Stimulated activated CD4-positive, alpha-beta T cell treated with anti-CD3 and anti-CD28 coated beads, TNF-alpha, amount 100 ng/mL, for 24 hours (primary cell): ENCODE results near the gene DAZAP1.
"Not testable (repeated sequence)": the region's sequence is repeated elsewhere in the genome, so short reads cannot be mapped to it uniquely, and the experiment has no call there.

Experiments used
- DNase-seq, 3 experiments: peaks; one replicate each; pipeline ENCODE4 v3.0.0-alpha.2; 2020; ENCODE audit warnings: low read depth in 3 of 3

Gene DAZAP1

GRCh38 chr19:1425102-1425837 lies 17.9 kb downstream of the DAZAP1 start:
- no peak for DNase-seq

DNA sequence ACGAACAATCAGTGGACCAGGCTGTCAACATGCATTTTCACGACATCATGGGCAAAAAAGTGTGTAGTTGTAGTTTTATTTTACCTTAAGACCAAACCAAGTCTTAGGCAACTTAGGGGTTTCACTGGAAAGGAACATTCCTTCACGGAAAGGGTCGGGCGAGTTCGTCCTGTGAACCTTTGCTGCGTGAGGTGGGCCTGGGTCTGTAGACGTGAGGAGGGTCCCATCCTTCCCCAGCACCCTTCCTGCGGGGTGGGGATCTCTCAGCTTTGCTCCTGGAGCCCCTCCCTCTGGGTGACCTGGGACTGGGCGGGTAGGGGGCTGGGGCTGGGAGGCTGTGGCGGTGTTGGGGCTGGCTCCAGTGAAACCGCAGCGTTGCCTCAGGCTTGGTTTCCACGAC lies 18.5 kb downstream of the DAZAP1 start:
- DNase-seq = no peak

GRCh38 chr19:1426736-1427135 lies 19.4 kb downstream of the DAZAP1 start:
- DNase-seq = no peak

DNA sequence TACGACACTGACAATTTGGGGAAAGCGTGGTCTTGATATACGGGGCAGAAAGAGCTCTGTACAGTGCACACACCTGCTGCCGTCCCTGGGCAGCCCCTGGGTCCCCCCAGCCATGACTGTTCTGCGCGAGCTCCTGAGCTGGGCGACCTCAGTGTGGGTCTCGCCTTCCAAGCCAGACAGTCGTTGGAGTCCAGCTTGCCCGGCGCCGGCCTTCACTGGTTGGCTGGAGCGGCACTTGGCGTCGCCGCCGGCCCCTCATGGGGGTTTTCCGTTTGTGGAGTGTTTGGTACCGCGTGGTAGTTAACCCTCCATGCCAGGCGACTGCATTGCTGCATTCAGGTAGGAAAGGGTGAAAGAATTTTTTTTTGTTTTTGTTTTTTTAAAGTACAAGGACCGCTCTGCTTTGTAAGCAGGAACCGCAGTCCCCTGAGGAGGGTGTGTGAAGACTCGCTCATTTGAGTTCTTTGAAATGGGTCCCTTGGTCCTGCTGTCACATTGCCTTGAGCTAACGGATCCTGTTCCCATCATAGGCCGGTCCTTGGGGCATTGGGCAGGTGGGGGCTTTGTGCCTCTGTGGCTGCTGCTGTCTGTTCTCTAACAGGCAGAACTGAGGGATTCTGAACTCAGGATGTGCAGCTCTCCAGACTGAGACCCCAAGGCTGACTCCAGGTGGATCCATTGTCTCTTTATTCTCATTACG lies 20.0 kb downstream of the DAZAP1 start:
- no peak for DNase-seq

- no peak for DNase-seq
These were observed 21.5 kb downstream of the DAZAP1 start for GRCh38 chr19:1428738-1429391.

DNA sequence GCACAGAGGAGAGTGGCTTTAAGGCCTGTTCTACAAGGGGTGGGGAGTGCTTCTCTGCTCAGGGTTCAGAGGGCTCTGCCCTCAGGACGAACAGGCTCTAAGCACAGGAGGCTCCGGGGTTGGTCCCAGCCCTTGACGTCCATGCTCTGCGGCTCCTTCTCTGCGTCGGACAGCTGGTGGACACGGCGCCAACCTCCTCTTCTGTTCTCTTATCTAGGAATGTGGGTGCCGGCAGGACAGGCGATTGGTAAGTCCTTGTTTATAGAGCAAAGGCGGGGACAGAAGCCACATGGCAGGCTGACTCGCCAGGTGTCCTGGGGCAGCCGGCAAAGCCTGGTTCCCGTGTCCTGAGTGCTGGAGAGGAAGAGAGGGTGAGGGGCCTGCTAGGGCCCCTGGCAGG lies 22.4 kb downstream of the DAZAP1 start:
- no peak for DNase-seq

DNA sequence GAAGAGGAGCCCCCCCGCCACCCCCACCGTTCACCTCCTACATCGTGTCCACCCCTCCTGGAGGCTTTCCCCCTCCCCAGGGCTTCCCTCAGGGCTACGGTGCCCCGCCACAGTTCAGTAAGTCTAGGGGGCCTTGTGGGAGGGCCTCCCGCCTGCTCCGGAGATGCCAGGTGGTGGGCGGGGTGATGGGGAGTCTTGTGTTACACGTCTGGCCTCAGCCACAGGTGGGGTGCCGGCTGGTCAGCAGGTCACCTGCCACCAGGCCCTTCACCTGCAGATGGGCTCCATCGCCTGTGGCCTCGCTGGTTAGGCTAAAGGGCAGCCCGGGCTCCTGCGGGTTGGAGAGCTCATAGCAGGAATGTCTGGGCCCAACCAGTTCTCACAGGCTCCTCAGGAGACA lies 22.9 kb downstream of the DAZAP1 start:
- DNase-seq = no peak

DNA sequence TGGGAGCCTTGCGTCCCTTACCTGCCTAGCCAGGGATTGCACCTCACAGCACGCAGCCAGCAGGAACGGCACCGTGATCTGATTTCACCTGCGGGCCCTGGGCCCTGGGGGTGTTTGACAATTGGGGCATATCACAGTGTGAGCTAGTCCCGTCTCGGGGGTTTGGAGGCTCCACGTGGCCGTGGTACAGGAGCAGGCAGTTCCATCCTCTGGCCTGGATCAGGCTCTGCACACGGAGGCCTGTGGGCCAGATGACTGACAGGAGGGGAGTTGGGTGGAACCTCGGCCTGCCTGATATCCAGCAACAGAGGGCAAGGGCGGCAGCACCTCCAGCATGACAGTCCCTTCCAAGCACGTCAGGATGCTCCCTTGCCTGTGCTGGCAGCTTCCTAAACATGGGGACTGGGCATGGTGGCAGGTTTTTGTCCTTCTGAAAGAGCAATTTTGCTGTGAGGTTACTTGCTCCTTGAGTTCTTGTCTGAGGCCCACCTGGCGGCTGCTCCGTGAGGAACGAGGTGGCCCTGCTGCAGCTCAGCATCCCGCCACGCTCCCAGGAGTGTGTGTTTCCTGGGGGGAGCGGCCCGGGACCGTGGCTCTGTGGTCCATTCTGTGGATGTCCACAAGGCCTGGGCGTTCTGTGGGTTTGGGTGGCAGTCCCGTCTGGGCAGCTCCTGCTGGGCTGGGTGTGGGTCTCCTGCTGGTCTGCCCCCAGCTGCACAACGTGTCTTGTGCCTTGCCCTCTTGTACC lies 24.5 kb downstream of the DAZAP1 start:
- no peak for DNase-seq

- no peak for DNase-seq
These were observed 25.1 kb downstream of the DAZAP1 start for GRCh38 chr19:1432507-1432887.

- DNase-seq = no peak
These were observed 26.0 kb downstream of the DAZAP1 start for GRCh38 chr19:1433119-1434039.

DNA sequence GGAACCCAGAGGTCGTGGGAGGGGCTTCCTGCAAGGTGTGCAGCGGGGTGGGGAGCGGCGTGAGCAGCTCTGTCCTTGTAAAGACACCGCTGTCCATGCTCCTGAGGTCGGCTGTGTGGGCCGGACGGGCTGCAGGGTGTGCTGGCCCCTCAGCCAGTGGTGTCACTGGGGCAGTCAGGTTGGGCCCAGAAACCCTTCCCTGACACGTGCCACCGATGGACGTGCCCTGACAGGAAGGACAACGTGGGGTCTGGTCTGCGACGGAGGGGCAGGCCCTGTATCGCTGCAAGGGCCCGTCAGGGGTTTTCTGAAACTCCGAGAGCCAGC lies 26.6 kb downstream of the DAZAP1 start:
- no peak for DNase-seq

DNA sequence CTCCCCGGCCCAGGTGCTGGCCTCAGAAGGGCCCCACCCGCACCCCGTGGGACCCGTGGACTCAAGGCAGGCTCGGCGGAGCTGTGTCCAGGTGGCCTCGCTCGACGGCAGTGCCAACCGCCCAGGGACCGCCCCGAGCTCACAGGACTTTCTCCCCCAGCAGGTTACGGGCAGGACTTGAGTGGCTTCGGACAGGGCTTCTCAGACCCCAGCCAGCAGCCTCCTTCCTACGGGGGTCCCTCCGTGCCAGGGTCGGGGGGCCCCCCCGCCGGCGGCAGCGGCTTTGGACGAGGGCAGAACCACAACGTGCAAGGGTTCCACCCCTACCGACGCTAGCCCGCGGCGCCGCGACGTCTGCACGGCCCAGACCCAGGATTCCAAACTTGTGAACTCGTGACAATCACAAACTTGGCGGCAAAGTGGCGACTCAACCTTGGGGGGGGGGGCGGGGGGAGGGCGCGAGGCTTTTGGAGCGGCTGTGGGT lies 27.2 kb downstream of the DAZAP1 start:
- DNase-seq = no peak

GRCh38 chr19:1435378-1435989 lies 28.1 kb downstream of the DAZAP1 start:
- DNase-seq = no peak

DNA sequence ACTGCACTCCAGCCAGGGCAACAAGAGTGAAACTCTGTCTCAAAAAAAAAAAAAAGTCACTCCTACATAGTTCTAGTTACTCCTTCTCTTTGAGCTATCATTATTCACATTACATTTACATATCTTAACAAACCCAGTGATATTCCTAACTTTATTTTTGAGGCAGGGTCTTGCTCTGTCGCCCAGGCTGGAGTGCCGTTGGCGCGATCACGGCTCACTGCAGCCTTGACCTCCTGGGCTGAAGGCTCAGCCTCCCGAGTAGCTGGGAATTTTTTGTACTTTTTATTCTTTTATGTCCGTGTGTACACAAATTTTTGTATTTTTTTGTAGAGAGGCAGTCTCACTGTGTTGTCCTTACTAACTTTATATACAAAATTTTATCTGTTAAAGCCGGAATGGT lies 30.2 kb downstream of the DAZAP1 start:
- no peak for DNase-seq

DNA sequence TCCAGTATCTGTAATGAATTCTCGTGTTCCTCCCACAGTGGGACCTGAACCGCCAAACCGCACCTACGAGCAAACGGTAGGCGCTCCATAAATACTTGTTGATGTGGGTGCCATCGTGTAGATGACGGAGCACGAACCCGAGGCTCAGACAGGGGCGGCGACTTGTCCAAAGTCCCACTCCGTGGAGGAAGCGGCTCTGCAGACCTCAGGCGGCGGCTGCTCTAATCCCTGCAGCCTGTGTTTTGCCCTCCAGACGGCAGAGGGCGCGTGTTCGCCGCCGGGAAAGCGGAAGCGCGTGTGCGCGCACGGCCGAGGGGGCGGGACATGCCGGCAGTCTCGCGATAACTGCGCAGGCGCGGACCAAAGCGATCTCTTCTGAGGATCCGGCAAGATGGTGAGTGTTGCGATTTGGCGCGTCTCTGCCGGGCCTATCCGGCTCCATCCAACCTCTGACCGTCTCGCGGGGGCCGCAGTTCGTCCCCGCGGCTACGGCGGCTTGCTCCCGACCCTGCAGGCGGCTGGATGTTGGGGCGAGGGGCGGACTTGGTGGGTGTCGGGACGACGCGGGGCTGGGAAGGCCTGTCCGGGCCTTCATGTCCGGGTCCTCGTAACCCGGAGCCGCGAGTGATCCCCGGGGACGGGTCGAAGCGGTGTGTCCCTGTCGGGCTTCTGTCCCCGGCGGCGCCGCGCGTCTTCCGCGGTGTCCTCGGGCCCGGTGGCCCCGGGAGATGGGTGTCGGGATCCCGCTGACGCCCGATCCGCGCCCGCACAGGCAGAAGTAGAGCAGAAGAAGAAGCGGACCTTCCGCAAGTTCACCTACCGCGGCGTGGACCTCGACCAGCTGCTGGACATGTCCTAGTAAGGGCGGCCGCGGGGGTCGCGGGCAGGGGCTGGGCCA lies 30.9 kb downstream of the DAZAP1 start, which contains the start of gene RPS15:
Gene RPS15, plus strand, starts transcription at position 362 of the 898 bp plus-strand sequence. Its CDS starts 30 bp downstream, at position 392.
- DNase-seq = peak; percentile 89 to 92 (median 89)

DNA sequence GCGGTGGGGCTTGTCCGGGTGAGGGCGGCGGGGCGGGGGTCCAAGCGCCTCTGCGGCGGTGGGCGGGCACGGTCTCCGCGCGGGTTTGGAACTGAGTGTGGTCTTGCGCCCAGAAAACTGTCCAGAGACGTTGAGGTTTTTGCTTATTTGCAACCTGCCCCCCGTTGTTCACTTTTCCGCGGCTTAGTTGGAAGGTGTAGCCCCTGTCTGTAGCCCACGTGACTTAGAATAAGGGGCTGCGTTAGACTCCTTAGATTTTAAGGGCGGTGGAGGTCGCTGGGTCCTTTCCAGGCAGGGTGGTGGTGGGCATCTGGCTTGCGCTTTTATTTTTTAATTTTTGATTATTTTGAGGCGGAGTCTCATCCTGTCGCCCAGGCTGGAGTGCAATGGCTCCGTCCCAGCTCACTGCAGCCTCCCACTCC lies 31.6 kb downstream of the DAZAP1 start:
- DNase-seq = no peak

- not testable (repeated sequence) for DNase-seq
These were observed 32.4 kb downstream of the DAZAP1 start for GRCh38 chr19:1439525-1440417.

DNA sequence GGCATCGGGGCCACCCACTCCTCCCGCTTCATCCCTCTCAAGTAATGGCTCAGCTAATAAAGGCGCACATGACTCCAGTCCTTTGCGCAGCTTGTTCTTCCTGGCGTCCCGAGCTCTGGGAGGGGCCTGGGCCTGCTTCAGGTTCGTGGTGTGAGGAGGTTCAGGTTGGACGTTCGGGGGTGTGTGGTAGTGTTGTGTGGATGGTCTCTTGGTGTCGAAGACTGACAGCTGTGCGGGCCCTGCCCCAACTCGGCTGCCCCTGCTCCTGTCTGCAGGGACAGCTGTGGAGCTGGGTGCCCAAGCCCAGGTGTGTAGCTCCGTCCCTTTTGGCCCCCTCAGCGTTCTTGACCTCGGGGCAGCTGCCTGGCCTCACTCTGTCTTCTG lies 33.0 kb downstream of the DAZAP1 start:
- DNase-seq = no peak
